ENCODE data around the gene GOLGA6A.
"Not testable (repeated sequence)": the region's sequence is repeated elsewhere in the genome, so short reads cannot be mapped to it uniquely, and the experiment has no call there.

The GOLGA6A gene, protein sequence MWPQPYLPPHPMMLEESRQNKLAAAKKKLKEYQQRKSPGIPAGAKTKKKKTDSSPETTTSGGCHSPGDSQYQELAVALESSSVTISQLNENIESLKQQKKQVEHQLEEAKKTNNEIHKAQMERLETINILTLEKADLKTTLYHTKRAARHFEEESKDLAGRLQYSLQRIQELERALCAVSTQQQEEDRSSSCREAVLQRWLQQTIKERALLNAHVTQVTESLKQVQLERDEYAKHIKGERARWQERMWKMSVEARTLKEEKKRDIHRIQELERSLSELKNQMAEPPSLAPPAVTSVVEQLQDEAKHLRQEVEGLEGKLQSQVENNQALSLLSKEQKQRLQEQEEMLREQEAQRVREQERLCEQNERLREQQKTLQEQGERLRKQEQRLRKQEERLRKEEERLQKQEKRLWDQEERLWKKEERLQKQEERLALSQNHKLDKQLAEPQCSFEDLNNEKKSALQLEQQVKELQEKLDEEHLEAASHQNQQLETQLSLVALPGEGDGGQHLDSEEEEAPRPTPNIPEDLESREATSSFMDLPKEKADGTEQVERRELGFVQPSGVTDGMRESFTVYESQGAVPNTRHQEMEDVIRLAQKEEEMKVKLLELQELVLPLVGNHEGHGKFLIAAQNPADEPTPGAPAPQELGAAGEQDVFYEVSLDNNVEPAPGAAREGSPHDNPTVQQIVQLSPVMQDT

DNA sequence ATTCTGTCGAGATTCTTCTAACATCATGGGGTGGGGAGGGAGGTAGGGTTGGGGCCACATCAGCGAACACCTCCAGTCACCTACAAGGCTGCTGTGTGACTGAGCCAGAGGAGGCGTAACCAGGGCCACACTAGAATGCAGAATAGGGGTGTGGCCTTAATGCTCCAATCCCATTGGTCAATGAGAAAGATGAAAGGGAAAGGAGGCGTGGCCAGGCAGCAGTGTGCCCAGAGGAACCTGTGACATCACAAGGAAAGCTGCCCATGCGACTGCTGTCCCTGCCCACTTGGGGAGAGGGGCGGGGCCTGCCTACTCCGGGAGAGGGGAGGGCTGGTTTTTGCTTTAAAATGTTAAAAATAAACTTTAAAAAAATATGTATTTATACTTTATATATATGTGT, at the start of gene GOLGA6A:
TSS of gene GOLGA6A (minus strand) at position 101 of the 400 bp plus-strand sequence. CDS start at position 60, 41 bp downstream.
- DNase-seq = not testable (repeated sequence)

DNA sequence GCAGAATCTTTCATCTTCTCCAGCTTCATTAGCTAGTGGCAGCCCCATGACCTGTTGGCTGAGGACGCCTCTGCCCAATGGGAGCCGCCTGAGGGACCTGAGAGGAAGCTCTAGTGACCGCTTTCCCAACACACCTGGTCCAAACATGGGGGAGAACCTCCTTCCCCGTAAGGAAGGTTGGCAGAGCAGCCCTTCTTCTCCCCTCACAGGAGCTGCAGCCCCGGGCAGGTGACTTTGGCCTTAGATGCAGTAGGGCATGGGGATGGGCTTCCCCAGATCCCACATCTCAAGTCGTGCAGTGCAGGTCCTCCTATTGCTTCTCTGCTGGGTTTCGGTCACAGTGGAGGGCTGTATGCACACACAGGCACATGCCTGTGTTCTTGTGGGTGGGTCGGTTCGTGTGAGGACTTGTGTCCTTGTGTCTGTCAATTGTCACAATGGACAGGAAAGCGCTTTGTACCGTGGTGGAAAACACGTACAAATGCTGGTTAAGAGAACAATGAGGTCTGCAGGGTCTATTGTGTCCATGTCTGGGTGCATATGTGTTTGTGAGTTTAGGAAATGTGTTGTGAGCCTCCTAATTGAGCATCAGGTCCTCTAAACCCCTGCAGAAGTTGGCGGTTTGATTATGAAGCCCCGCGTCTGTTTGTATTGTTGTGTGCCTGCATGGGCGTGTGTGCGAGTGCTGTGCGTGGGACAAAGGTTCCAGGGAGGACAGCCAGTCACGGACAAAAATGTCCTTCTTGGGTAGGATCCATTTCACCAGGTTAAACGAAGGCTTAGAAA, 49.5 kb upstream of the GOLGA6A start:
- no peak for DNase-seq

DNA sequence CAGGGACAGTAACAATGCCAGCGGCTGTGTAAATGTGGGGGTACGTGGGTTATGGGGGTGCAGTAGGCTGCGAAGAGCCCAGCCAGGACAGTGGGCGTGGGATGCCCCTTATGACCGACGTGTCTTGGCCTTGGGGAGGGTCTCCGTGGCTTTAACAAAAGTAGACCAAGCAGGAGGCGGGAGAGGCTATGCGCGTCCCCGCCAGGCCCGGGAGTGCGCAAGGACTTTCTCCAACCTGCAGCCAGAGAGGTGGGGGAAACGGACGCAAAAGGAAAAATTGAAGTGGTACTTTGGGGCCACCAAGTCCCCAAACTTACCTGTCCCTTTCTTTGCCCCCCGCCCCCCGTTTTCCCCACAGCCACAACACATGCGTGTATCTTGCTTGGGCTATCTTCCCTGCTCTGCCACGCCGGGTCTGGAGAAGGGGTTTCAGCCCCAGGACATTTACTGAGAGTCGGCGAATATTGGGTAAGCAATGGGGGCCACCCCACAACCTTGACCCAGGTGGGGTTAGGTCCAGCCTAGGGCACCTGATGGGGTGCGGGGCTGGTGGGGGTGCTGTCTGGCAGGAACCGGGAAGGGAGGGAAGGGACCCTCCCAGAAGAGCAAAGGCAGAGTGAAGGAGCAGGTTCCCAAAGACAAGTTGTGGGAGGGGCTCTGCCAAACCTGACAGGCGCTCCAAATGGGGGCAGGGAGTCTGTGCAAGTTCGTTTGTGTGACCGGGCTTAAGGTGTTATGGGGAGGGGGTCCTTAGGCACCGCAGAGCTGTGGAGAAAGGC, 48.7 kb upstream of the GOLGA6A start:
- no peak for DNase-seq

DNA sequence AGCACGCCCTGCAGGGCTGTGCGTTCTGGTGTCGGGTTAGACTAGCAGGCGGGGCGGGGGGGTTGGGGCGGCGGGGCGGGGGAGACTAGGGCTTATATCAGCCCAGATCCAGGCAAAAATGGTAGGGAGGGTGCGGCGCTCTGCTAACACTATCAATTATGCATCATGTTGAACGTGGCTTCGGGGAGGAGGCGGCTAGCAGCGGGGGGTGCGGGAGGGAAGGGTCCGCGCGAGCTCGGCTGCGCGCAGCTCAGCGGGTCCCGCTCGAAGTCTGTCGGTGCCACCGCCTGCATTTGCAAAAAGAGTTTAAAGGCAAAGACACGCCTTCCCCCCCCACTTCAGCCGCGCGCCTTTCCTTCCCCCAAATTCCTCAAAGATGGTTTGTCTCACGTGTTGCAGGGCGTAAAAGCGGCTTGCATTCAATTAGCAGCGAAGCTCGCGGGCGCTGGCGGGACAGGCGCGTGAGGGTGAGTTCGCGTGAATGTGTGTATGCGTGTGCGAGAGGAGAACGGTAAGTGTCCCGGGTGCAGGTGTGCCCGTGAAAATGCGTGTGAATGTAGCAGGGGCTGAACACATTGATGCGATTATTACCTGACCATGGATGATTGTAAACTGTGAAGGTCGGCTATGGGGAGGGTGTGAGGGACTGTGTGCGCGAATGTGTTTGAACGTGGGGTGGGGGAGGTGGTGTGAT, 48.0 kb upstream of the GOLGA6A start, which contains the start of gene ISLR2:
TSS of gene ISLR2 (plus strand) at position 432 of the 694 bp plus-strand sequence. CDS start 2,169 bp downstream, outside the sequence.
- DNase-seq = no peak

DNA sequence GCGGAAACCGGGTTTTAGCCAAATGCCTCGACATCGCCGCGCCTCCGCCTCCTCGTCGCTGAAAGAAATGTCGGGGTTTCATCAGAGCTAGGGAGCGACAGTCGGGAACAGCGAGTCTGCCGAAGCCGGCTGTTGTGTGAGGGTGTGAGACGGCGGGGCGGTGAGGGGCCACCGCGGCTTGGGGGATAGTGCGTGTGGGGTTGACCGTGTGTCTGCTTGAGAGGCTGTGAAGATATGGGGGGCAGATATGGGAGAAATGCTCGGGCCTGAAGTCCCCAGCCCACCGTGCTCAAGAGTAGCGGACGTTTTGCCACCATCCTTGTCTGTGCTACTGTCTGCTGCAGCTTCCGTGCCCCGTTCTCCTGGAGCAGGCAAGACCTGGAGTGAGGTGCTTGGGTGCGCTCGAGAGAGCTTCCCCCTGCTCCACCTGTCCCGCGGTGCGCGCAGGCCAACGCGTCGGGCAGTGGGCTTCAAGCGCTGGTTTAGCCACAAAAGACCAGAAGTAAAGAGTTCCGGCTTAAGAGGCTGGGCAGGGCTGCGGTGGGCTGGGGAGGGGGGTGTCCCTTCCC, 47.3 kb upstream of the GOLGA6A start:
- peak; percentile 14 for DNase-seq

DNA sequence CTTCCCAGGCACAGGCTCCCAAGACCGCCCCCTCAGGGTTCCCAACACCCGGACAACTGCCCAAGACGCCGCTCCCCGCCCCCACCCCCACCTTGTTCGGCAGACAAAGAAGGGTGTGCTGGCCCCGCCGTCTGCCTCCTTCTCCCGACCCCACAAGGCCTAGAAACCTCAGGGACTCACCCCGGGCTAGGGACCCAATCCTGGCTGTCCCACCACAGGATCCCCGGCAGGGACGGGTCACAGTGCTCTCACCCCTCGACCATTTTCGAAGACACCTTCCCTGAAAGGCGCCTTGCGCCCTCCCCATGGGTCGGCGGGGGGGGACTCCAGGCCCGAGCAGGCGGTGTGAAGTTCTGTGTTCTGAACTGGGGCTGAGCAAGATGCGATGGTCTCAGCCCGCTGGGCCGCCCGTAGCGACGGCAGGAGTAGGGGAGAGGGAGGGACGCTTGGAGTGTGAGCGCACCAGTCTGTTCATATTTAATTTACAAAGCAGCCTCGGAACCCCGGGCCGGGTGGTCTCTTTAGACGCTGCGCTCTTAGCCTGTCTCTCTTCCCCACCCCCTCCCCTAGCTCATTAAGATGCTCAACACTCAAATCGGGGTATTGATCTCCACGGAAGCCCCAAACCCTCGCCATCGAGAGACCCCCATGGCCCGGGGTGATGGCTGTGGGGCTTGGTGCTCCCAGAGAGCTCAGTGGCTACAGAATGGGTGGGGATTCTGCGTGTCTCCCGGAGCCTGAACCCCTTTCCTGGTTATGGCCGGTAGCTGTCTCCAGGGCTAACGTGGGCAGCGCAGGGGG, 46.6 kb upstream of the GOLGA6A start:
- DNase-seq = peak; percentile 1

DNA sequence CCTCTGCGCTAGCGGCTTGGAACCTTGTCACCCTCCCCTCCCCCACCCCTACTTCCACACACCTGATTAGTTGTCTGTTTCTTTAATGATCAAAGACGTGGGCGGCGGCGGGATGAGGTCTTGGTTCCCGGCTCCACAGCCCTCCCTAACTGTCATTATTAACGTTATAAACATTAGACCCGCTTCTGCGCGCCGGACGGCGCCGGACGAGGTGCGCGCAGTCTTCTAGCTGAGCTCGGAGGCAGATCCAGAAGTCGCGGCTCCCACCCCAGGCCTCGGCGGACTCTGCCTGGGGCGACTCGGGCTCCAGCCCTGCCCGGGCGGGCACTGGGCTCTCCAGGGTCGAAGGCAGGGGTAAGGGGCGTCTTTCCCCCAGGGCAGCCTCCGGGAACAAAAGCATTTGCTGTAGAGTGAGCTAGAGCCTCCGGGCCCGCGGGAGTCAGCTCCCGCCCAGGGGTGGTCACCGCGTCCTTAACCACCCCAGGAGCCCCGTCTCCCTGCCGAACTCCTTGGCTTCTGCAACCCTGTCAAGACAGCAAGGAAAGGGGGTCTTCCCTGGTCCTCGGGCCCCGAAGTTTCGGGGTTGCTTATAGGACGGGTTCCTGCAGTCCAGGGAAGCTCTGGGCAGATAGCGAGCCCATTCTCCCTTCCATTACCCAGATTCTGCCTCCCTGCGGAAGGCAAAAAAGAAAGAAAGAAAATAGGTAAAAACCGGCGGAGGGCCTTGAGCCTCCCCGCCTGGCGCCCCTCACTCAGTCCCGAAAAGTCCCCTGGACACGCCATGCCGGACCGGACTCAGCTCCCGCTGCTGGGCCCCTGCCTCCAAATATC, 45.8 kb upstream of the GOLGA6A start:
- no peak for DNase-seq

DNA sequence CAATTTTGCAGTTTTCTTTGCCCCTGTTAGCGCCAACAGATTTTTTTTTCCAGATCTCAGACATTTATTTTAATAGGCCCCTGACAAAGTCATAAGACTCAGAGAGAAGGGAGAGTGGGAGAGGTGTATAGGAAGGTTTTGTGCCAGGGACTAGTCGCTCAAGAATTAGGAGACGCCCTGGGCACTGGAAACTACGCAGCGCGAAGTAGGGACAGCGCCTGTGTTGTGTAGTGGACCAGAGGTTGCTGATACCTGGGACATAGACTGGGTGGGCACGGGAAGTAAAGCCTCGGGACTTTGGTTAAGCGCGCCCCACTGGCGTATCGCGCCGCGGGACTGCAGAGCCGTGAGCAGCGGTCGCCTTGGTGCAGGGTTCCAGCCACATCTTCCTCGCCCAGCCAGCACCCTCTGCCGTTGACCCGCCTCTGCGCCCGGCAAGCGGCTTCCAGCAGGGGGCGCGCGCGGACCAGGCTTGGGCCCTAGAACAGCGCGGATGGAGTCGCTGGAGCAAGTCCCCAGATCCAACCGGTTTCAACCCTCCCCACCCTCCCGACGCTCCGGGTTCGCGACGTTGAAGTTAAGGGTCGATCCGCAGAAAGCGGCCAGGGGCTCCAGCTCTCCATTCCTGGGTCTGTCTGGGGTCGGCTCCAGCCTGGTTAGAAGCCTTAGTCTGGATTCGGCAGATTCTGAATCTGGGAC, 45.1 kb upstream of the GOLGA6A start:
- peak; percentile 79 for DNase-seq

DNA sequence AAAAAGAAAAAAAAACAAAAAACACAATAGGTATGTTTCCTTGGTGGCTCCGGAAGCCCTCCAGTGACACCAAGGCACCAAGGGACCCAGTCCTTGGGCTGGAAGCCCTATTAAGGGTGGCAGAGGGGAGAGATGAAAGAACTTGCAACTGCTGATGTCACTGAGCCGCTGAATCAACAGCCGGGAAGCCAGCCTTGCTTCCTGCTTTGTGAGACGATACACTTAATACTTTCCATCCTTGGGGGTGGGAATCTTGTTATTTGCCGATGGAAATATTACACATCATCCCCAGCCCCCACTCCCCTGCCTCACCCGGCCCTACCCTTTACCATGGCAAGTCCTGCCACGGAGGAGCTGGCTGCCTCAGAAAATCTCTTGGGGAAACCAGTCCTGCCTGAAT, 42.4 kb upstream of the GOLGA6A start:
- no peak for DNase-seq

DNA sequence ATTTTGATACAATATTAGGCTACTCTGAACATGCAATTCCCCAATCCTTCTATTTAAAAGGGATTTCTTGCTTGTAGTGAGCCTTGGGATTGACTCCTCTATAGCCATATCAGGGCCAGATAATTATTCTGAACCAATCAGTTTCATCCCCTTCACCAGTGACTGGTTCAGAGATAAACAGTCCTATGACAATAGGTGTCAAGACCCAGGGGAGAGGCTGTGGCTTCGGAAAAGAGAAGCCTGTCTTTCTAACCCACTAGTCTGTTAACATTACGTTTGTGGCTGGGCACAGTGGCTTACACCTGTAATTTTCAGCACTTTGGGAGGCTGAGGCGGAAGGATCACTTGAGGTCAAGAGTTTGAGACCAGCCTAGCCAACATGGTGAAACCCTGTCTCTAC, 41.8 kb upstream of the GOLGA6A start:
- no peak for DNase-seq

DNA sequence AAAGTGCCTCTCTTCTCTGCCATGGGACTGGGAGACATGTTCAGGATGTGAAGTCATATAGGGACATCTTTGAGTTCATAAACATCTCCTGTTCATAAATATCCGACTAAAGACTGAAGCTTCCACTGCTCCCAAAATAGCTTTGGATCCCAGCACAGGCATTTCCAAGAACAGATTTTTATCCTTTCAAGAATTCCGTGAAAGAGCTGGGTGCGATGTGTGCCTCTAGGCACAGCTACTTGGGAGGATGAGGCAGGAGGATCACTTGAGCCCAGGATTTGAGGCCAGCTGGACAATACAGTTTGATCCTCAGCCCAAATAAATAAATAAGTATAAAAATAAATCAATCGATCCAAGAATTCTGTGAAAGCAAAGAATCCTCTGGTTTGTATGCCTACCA, 41.3 kb upstream of the GOLGA6A start:
- no peak for DNase-seq

DNA sequence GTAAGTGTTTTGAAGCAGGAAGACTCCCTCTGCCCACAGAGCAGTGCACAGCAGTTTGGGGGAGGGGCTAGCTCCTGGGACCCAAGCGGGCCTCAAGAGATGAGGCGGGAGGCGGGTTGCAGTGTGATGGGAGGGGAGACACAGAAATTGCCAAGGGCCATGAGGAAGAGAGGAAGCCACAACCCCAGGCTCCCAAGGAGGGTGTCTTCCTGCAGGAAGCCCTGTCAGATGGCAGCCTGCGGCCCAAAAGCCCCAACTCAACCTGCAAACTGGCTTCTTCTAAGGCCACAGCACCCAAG, 40.7 kb upstream of the GOLGA6A start:
- DNase-seq = no peak

DNA sequence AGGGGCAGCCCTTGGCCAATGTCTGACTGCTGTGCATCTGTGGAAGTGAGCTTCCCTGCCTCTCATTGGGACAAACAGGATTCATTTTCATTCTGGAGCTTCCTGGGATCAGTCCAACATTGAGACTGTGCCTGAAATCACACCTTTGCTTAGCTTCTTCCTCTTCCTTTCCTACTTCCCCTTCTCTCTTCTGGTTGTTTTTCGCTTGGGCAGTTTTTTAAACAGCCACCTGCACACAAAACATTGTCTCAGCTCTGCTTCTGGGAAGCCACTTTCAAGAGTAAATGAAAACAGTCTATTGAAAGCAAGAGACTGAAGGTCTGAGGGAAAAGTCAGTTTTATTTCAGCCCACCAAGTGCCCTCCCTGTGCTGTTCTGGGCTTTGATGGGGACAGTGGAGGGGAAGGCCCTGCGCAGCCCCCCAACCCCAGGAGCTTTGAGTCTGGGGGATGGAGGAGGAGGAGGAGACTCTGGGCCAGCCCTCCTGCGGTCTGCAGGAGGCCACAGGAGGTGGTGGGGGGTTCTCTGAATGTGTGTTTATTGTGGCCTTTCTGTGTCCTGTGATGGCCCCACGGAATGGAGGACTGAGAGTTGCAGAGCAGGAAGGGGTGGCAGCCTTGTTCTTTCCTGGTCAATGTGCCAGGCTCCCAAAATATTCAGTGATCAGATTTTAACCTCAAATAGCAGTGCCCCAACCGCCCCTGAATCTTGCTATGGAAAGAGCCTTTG, 40.2 kb upstream of the GOLGA6A start:
- no peak for DNase-seq

DNA sequence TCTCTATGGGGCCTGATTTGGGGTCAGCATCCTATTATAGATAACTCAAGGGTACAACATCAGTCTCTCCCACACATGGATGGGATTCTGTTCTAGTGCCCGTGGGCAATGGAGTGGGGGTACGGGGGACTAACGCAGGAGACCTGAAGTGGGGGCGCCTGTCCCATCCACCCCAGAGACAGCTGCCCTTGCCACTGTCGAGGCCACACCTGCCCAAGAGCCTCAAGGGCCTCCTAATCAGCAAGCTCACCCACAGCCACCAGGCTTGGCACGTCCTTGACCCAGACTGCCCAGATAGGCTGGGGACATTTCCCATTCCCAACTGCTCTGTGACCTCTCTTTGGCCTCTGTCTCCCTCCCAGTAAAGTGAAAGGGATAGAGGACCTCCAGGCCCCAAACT, 39.5 kb upstream of the GOLGA6A start:
- DNase-seq = no peak

DNA sequence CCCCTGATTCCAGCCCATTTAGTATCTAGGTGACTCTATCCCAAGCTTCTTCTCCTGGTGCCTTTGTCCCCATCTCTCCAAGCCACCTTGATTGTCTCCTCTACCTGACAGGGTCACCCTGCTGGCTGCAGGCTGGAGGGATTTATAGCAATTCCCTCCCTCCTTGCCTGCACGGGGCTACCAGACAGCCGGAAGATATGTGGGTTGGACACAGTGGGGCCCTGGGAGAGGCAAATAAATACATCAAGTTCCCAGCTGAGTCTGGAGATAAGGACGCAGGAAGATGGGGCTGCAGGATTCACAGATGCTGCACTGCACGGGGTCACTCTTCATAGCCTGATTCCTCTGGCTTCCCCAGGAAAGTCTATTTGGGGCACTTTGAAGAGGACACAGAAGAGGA, 38.7 kb upstream of the GOLGA6A start:
- no peak for DNase-seq

DNA sequence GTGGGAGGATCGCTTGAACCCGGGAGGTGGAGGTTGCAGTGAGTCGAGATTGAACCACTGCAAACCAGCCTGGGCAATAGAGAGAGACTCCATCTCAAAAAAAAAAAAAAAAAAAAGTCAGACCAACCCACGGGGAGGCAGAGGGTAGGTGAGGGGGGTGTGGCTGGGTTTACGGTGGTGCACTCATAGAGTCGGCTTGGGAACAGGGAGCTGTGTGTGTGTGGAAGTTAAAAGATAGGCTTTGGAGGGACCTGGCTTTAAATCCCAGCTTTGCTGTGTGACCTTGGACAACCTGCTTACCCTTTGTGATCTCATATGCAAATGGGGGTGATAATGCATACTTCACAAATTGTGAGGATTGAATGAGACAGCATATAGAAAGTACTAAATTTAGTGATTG, 38.1 kb upstream of the GOLGA6A start:
- DNase-seq = no peak

DNA sequence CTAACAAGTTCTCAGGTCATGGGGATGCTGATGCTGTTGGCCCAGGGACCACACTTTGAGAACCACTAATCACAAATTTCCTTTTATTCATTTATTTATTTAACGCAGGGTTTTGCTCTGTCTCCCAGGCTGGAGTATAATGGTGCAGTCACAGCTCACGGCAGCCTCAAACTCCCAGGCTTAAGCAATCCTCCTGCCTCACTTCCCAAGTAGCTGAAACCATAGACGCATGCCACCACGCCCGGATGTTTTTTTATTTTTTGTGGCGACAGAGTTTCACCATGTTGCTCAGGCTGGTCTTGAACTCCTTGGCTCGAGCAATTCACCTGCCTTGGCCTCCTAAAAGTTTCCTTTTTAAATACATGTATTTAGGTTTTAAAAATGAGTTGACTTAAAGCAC, 27.4 kb upstream of the GOLGA6A start:
- DNase-seq = no peak

DNA sequence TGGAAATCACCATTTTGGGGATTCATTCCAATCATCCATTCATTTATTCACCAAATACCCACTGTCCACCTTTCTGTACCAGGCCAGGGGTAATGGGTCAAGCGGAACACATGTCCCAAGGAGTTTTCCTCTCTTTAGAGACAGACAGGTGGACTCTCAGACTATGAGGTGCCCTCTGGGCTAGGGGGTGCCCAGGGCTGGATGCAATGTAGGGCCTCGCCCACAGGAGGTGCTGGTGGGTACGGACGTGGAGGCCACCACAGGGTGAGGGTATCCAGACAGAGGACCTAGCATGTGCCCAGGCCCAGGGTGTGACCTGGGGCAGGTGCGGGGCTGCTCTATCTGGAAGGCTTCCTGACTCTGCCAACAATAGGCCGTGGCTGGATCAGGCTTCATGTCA, 26.3 kb upstream of the GOLGA6A start:
- DNase-seq = not testable (repeated sequence)

DNA sequence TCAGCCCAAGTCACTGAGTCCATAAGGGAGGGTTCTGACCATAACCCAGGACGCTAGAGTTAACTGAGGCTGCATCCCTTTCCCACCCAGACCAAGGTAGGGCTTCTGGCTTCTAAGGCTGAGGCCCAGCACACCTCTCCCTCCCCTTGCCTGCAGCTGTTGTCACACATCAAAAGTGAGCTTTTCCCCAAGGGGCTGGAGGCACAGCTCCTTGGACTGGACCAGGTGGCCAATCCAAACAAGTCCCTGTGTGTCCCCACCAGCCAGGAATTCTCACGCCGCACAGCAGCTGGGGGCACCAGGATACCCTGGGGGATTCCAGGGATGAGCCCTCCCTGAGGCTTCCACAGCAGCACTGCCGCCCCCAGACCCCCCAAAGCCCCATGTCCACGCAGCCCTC, 25.8 kb upstream of the GOLGA6A start:
- no peak for DNase-seq
